H1 (cell line): ENCODE data around the gene CREB3L1.

Experiments used
- CREB1 ChIP-seq: IDR thresholded peaks from 2 replicates; pipeline ENCODE4 v1.6.1; 2012; ENCODE audit warnings: inconsistent platforms
- EP300 ChIP-seq, 2 experiments: IDR thresholded peaks; 1 replicate in 1 of 2; 2 replicates in 1 of 2; pipeline ENCODE4 v1.6.1; 2011 to 2012; ENCODE audit warnings: low read depth in 2 of 2, low read length in 2 of 2, mild to moderate bottlenecking in 2 of 2, borderline replicate concordance in 1 of 2, inconsistent platforms in 1 of 2, moderate library complexity in 1 of 2
- JUND ChIP-seq: IDR thresholded peaks from 2 replicates; pipeline ENCODE4 v1.6.1; 2011; ENCODE audit warnings: mild to moderate bottlenecking, improper control_type of control experiment, low read length
- POLR2AphosphoS5 ChIP-seq: IDR thresholded peaks from 2 replicates; pipeline ENCODE4 v1.6.1; 2011; ENCODE audit warnings: low read depth, low read length
- RNF2 ChIP-seq: fragments of 200-900, 300-1000 bp; sonication (generic); IDR thresholded peaks from 2 replicates; pipeline ENCODE4 v1.7.1; 2016; ENCODE audit warnings: borderline replicate concordance, low read depth, mild to moderate bottlenecking, antibody characterized with exemption, low read length; ENCODE audit not compliant: poor library complexity, severe bottlenecking; ENCODE audit errors: missing control alignments
- SIN3A ChIP-seq, 2 experiments: IDR thresholded peaks in 1 of 2; conservative IDR thresholded peaks in 1 of 2; 2 replicates each; pipeline ENCODE4 v1.6.1; 2011 to 2012; ENCODE audit warnings: low read length in 2 of 2, improper control_type of control experiment in 1 of 2, low read depth in 1 of 2, mild to moderate bottlenecking in 1 of 2
- TBP ChIP-seq: IDR thresholded peaks from 2 replicates; pipeline ENCODE4 v1.6.1; 2011; ENCODE audit warnings: low read depth, low read length, improper control_type of control experiment
- TF ChIP-seq, protein P1 (sequence below), 3 experiments: IDR thresholded peaks; 1 replicate in 2 of 3; 2 replicates in 1 of 3; pipeline versions ENCODE4 v1.5.1 to v1.6.1; 2011; ENCODE audit warnings: low read length in 3 of 3, mild to moderate bottlenecking in 3 of 3, inconsistent platforms in 2 of 3, low read depth in 1 of 3, moderate library complexity in 1 of 3; ENCODE audit not compliant: insufficient read depth in 1 of 3; ENCODE audit errors: control extremely low read depth in 1 of 3
- TF ChIP-seq, protein P2 (sequence below): IDR thresholded peaks from 2 replicates; pipeline ENCODE4 v1.6.1; 2012; ENCODE audit warnings: inconsistent platforms
- TF ChIP-seq, protein P3 (sequence below): IDR thresholded peaks from 2 replicates; pipeline ENCODE4 v1.6.1; 2011; ENCODE audit warnings: low read length, improper control_type of control experiment

DNA sequence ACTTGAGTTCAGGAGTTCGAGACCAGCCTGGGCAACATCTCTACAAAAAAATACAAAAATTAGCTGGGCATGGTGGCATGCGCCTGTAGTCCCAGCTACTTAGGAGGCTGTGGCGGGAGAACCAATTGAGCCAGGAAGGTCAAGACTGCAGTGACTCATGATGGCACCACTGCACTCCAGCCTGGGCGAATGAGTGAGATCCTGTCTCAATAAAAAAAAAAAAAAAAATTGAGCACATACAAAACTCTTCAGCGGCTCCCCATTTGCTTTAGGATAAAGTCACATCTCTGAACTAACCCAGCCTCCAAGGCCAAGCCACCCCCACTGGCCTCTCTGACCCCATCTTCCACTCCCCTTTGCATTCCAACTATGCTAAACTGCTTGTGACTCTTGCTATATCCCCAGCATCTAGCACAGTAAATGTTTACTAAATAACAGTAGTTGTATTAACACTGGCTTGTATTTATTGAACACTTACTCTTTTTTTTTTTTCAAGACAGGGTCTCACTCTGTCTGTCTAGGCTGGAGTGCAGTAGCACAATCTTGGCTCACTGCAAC, 28.9 kb downstream of the CREB3L1 start:
- TF ChIP-seq JUND (no peak), CREB1 (no peak), POLR2AphosphoS5 (no peak), SIN3A (conservative IDR thresholded peaks at IDR 0.05 in 1 of 2, IDR thresholded peaks at IDR 0.05 in 1 of 2; ENCODE audit: low read depth in 1 of 2, low read length in 2 of 2) (no peak), TBP (no peak), EP300 (IDR thresholded peaks at IDR 0.05; ENCODE audit: borderline replicate concordance in 1 of 2, low read depth in 2 of 2, low read length in 2 of 2) (no peak), RNF2 (no peak)
- TF ChIP-seq, protein P1, sequence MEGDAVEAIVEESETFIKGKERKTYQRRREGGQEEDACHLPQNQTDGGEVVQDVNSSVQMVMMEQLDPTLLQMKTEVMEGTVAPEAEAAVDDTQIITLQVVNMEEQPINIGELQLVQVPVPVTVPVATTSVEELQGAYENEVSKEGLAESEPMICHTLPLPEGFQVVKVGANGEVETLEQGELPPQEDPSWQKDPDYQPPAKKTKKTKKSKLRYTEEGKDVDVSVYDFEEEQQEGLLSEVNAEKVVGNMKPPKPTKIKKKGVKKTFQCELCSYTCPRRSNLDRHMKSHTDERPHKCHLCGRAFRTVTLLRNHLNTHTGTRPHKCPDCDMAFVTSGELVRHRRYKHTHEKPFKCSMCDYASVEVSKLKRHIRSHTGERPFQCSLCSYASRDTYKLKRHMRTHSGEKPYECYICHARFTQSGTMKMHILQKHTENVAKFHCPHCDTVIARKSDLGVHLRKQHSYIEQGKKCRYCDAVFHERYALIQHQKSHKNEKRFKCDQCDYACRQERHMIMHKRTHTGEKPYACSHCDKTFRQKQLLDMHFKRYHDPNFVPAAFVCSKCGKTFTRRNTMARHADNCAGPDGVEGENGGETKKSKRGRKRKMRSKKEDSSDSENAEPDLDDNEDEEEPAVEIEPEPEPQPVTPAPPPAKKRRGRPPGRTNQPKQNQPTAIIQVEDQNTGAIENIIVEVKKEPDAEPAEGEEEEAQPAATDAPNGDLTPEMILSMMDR (IDR thresholded peaks at IDR 0.05; ENCODE audit: control extremely low read depth in 1 of 3, insufficient read depth in 1 of 3, low read depth in 1 of 3, low read length in 3 of 3) = no peak
- TF ChIP-seq, protein P2, sequence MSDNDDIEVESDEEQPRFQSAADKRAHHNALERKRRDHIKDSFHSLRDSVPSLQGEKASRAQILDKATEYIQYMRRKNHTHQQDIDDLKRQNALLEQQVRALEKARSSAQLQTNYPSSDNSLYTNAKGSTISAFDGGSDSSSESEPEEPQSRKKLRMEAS = no peak
- TF ChIP-seq, protein P3, sequence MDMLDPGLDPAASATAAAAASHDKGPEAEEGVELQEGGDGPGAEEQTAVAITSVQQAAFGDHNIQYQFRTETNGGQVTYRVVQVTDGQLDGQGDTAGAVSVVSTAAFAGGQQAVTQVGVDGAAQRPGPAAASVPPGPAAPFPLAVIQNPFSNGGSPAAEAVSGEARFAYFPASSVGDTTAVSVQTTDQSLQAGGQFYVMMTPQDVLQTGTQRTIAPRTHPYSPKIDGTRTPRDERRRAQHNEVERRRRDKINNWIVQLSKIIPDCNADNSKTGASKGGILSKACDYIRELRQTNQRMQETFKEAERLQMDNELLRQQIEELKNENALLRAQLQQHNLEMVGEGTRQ = no peak
